SU-DHL-6 (cell line): ENCODE data around the gene LRP1B.

Experiments used
- H2AFZ ChIP-seq: fragments of 200-600 bp; sonication (generic); 2 replicates; pipeline ENCODE4 v1.6.1; 2014; ENCODE audit warnings: low read depth, mild to moderate bottlenecking, moderate library complexity, mixed read lengths, antibody characterized with exemption, low read length; ENCODE audit not compliant: severe bottlenecking
- H3F3A ChIP-seq: fragments of 200-600 bp; shearing (Covaris generic); 2 replicates; pipeline ENCODE4 v1.6.0; 2016; ENCODE audit warnings: antibody characterized with exemption, mild to moderate bottlenecking; ENCODE audit not compliant: insufficient read depth
- H3K27ac ChIP-seq: fragments of 200-600 bp; sonication (generic); 2 replicates; pipeline ENCODE4 v1.5.1; 2016; ENCODE audit warnings: low read depth, mild to moderate bottlenecking, low read length, moderate library complexity, mixed read lengths
- H3K27me3 ChIP-seq: fragments of 200-600 bp; sonication (generic), shearing (Covaris generic); 2 replicates; pipeline ENCODE4 v1.6.0; 2014; ENCODE audit warnings: mild to moderate bottlenecking, low read length
- H3K36me3 ChIP-seq: fragments of 200-600 bp; sonication (generic); 2 replicates; pipeline ENCODE4 v1.6.1; 2014; ENCODE audit warnings: mild to moderate bottlenecking, low read length, mixed read lengths
- H3K4me2 ChIP-seq: fragments of 300-600, 200-600 bp; shearing (Covaris generic), sonication (generic); 2 replicates; pipeline ENCODE4 v1.6.0; 2014; ENCODE audit warnings: low read length, low read depth, mild to moderate bottlenecking; ENCODE audit not compliant: poor library complexity, severe bottlenecking
- H3K4me3 ChIP-seq: fragments of 200-600 bp; sonication (generic); 2 replicates; pipeline ENCODE4 v1.5.1; 2014; ENCODE audit warnings: antibody characterized with exemption, low read length, mild to moderate bottlenecking, mixed read lengths; ENCODE audit not compliant: insufficient read depth, poor library complexity, severe bottlenecking
- H3K79me2 ChIP-seq: fragments of 200-600 bp; sonication (generic); 2 replicates; pipeline ENCODE4 v1.6.1; 2014; ENCODE audit warnings: mild to moderate bottlenecking, low read length, moderate library complexity; ENCODE audit not compliant: insufficient read depth
- H3K9ac ChIP-seq: fragments of 200-600 bp; sonication (generic); 2 replicates; pipeline ENCODE4 v1.7.0; 2014; ENCODE audit warnings: mild to moderate bottlenecking, low read length
- H3K9me2 ChIP-seq: fragments of 200-600 bp; sonication (generic); replicated peaks from 2 replicates; pipeline ENCODE4 v1.6.1; 2014; ENCODE audit warnings: low read length; ENCODE audit not compliant: insufficient read depth
- H3K9me3 ChIP-seq: fragments of 200-600 bp; sonication (generic); 2 replicates; pipeline ENCODE4 v1.6.1; 2014; ENCODE audit warnings: low read length, mixed read lengths; ENCODE audit not compliant: insufficient read depth
- H4K20me1 ChIP-seq: fragments of 200-600 bp; sonication (generic); 2 replicates; pipeline ENCODE4 v1.6.1; 2014; ENCODE audit warnings: low read depth, mild to moderate bottlenecking, antibody characterized with exemption, low read length, moderate library complexity, mixed read lengths
- CTCF ChIP-seq: fragments of 200-600 bp; sonication (generic); IDR thresholded peaks from one replicate; pipeline ENCODE4 v1.5.1; 2017; ENCODE audit warnings: antibody characterized with exemption, mild to moderate bottlenecking, low read length, moderate library complexity; ENCODE audit not compliant: insufficient read depth, poor library complexity, severe bottlenecking
- EZH2phosphoT487 ChIP-seq: fragments of 200-600 bp; sonication (generic), shearing (Covaris generic); conservative IDR thresholded peaks from 2 replicates; pipeline ENCODE4 v1.6.1; 2018; ENCODE audit warnings: mild to moderate bottlenecking, antibody characterized with exemption, low read length, moderate library complexity, mixed read lengths

LRP1B gene

GRCh38 chr2:141199711-141200110, 931.1 kb downstream of the LRP1B start:
- no peak overlapping the region for H3K27ac ChIP-seq
- H3F3A ChIP-seq, result no peaks in the 10 kb centered on the region
- no peak overlapping the region for H2AFZ ChIP-seq
- H3K27me3 ChIP-seq, result no peaks in the 10 kb centered on the region
- H3K9ac ChIP-seq, result no peak overlapping the region
- H3K36me3 ChIP-seq, result no peaks in the 10 kb centered on the region
- no peaks in the 10 kb centered on the region for H3K9me2 ChIP-seq
- H4K20me1 ChIP-seq, result no peaks in the 10 kb centered on the region
- no peaks in the 10 kb centered on the region for H3K9me3 ChIP-seq
- H3K79me2 ChIP-seq, result no peaks in the 10 kb centered on the region
- no peak for TF ChIP-seq EZH2phosphoT487
- no peak for TF ChIP-seq CTCF
- H3K4me2 ChIP-seq, result no peak overlapping the region
- no peak overlapping the region for H3K4me3 ChIP-seq

GRCh38 chr2:141195087-141195486, 935.7 kb downstream of the LRP1B start:
- Histone ChIP-seq H3K36me3 (no peaks in the 10 kb centered on the region), H3F3A (no peaks in the 10 kb centered on the region), H3K4me3 (no peak overlapping the region), H3K9ac (no peak overlapping the region), H3K4me2 (no peak overlapping the region), H3K27me3 (no peaks in the 10 kb centered on the region), H3K79me2 (no peaks in the 10 kb centered on the region), H2AFZ (no peak overlapping the region), H4K20me1 (no peaks in the 10 kb centered on the region), H3K9me2 (no peaks in the 10 kb centered on the region), H3K9me3 (no peaks in the 10 kb centered on the region), H3K27ac (no peak overlapping the region)
- TF ChIP-seq EZH2phosphoT487 (no peak), CTCF (no peak)

- no peaks in the 10 kb centered on the region for H3K27me3 ChIP-seq
- H3K4me3 ChIP-seq, result no peak overlapping the region
- no peaks in the 10 kb centered on the region for H3K36me3 ChIP-seq
- no peaks in the 10 kb centered on the region for H3K9me2 ChIP-seq
- H3K9me3 ChIP-seq, result no peaks in the 10 kb centered on the region
- H3K27ac ChIP-seq, result no peak overlapping the region
- no peak overlapping the region for H2AFZ ChIP-seq
- no peaks in the 10 kb centered on the region for H3K79me2 ChIP-seq
- H4K20me1 ChIP-seq, result no peaks in the 10 kb centered on the region
- no peaks in the 10 kb centered on the region for H3F3A ChIP-seq
- no peak overlapping the region for H3K9ac ChIP-seq
- TF ChIP-seq EZH2phosphoT487 (no peak), CTCF (no peak)
- H3K4me2 ChIP-seq, result no peak overlapping the region
Observed at GRCh38 chr2:141187075-141187439, 943.8 kb downstream of the LRP1B start.
